Upper lobe of right lung (tissue), 1 donor: ENCODE measurements around the gene GRWD1. TPM values are rescaled to one million over a fixed set of nuclear protein-coding genes. Genes with fewer than 3 reads are reported as not detected.

ENCODE experiments used
- ATAC-seq: fragments of 200-7000 bp; cut with Tn5 transposase; one replicate; pipeline ENCODE4 v1.9.1; 2020; ENCODE audit warnings: mild to moderate bottlenecking, moderate library complexity
- DNase-seq: peaks from one replicate; pipeline ENCODE4 v3.0.0-alpha.2; 2020
- H3K27ac ChIP-seq: fragments of 200-600 bp; one replicate; pipeline ENCODE4 v1.8.0; 2022
- H3K27me3 ChIP-seq: fragments of 200-600 bp; one replicate; pipeline ENCODE4 v1.8.0; 2022; ENCODE audit warnings: mild to moderate bottlenecking
- H3K36me3 ChIP-seq: fragments of 200-600 bp; one replicate; pipeline ENCODE4 v1.8.0; 2022
- H3K4me1 ChIP-seq: fragments of 200-600 bp; one replicate; pipeline ENCODE4 v1.8.0; 2022
- H3K4me3 ChIP-seq: fragments of 200-600 bp; one replicate; pipeline ENCODE4 v1.8.0; 2022; ENCODE audit warnings: mild to moderate bottlenecking
- H3K9me3 ChIP-seq: fragments of 200-600 bp; one replicate; pipeline ENCODE4 v1.8.0; 2022
- intact Hi-C: fragments of 100-400 bp; cut with DNase I; formaldehyde crosslinking; loops from one replicate; pipeline ENCODE4 v1.11.0; 2022
- total RNA-seq: library from RNA; stranded (reverse); fragmentation: NEBNext Ultra II Directional; extraction: Animal tissue kit (Norgen Biotek cat#: 25700); gene quantifications from one replicate; pipeline ENCODE4 v1.2.1, GENCODE V29; 2021
- TF ChIP-seq, protein P1 (sequence below): fragments of 200-600 bp; IDR thresholded peaks from one replicate; pipeline ENCODE4 v1.8.0; 2022; ENCODE audit warnings: antibody characterized with exemption
- donor health status: DM: no; HTN: yes; CAD: no; lungs with severe emphysema.

The GRWD1 gene
- total RNA-seq, 1 donor from 2014 or later, result 27.1 TPM

DNA sequence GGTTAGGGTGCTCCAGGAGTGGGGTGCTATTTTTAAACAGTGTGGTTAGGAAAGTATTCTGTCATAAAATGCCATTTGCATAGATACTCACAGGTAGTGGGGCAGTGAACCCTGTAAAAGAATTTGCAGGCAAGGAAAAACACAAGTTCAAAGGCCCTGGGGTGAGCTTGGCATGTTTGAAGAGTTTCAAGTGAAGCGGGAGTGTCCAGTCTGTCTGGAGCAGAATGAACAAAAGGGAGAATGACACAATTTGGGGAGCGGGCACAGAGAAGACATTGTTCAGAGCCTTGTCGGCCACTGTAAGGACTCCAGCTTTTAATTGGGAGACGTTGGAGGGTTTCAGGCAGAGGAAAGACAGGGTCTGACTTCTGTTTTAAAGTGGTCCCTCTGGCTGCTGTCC is 2.8 kb downstream of the GRWD1 start:
- Histone ChIP-seq H3K27me3 (peaks cover 7% of the 10 kb centered on the region), H3K4me3 (no peak overlapping the region), H3K9me3 (no peaks in the 10 kb centered on the region), H3K4me1 (peaks cover 13% of the 10 kb centered on the region), H3K27ac (no peak overlapping the region), H3K36me3 (peaks cover 69% of the 10 kb centered on the region)
- intact Hi-C loops, result no loop called here
- ATAC-seq (no peak), DNase-seq (no peak)
- TF ChIP-seq, protein P1, sequence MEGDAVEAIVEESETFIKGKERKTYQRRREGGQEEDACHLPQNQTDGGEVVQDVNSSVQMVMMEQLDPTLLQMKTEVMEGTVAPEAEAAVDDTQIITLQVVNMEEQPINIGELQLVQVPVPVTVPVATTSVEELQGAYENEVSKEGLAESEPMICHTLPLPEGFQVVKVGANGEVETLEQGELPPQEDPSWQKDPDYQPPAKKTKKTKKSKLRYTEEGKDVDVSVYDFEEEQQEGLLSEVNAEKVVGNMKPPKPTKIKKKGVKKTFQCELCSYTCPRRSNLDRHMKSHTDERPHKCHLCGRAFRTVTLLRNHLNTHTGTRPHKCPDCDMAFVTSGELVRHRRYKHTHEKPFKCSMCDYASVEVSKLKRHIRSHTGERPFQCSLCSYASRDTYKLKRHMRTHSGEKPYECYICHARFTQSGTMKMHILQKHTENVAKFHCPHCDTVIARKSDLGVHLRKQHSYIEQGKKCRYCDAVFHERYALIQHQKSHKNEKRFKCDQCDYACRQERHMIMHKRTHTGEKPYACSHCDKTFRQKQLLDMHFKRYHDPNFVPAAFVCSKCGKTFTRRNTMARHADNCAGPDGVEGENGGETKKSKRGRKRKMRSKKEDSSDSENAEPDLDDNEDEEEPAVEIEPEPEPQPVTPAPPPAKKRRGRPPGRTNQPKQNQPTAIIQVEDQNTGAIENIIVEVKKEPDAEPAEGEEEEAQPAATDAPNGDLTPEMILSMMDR, result no peak

GRCh38 chr19:48450441-48450840 is 4.7 kb downstream of the GRWD1 start:
- Histone ChIP-seq H3K36me3 (peaks cover 72% of the 10 kb centered on the region), H3K27ac (no peak overlapping the region), H3K4me1 (peaks cover 4% of the 10 kb centered on the region), H3K27me3 (no peaks in the 10 kb centered on the region), H3K9me3 (no peaks in the 10 kb centered on the region), H3K4me3 (no peak overlapping the region)
- intact Hi-C loops, result no loop called here
- TF ChIP-seq, protein P1, result no peak
- ATAC-seq (no peak), DNase-seq (no peak)

GRCh38 chr19:48450863-48451262 is 5.1 kb downstream of the GRWD1 start:
- Histone ChIP-seq H3K4me3 (no peak overlapping the region), H3K36me3 (peaks cover 76% of the 10 kb centered on the region), H3K27me3 (no peaks in the 10 kb centered on the region), H3K27ac (no peak overlapping the region), H3K9me3 (no peaks in the 10 kb centered on the region), H3K4me1 (peaks cover 4% of the 10 kb centered on the region)
- intact Hi-C loops, result no loop called here
- TF ChIP-seq, protein P1, result no peak
- DNase-seq, result no peak
- ATAC-seq, result no peak

DNA sequence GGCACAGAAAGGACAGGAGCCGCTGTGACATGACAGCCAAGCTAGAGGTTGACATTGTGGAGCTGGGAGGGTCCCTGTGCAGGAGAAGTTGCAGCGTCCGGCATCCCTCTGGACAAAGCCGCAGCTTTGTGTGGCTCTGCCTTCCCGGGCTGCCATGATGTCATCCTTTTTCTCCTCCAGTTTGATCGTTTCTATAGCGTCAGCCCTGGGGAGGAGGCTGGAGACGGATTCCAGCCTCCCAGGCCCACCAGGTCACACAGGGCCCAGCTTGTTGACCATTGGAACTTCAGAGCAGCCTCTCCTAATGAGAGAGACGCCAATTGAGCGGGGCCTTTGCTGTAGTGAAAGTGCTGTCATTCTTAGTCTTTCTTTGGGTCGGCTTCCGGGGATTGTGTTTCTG is 5.8 kb downstream of the GRWD1 start:
- DNase-seq, result no peak
- H3K27ac ChIP-seq, result no peak overlapping the region
- no peak overlapping the region for H3K4me3 ChIP-seq
- TF ChIP-seq, protein P1, result no peak
- H3K36me3 ChIP-seq, result peaks cover 82% of the 10 kb centered on the region
- H3K27me3 ChIP-seq, result no peaks in the 10 kb centered on the region
- ATAC-seq, result no peak
- H3K4me1 ChIP-seq, result peaks cover under 1% of the 10 kb centered on the region
- H3K9me3 ChIP-seq, result no peaks in the 10 kb centered on the region
- intact Hi-C loops, result no loop called here

- Histone ChIP-seq H3K9me3 (no peaks in the 10 kb centered on the region), H3K36me3 (peaks cover 82% of the 10 kb centered on the region), H3K27ac (no peak overlapping the region), H3K4me1 (no peaks in the 10 kb centered on the region), H3K27me3 (no peaks in the 10 kb centered on the region), H3K4me3 (no peak overlapping the region)
- no peak for DNase-seq
- no peak for ATAC-seq
- TF ChIP-seq, protein P1, result no peak
- intact Hi-C loops, result no loop called here
These were observed 6.8 kb downstream of the GRWD1 start for GRCh38 chr19:48452289-48453190.
